ENCODE results near the gene NEK4. TPM values are rescaled to one million over a fixed set of nuclear protein-coding genes. Genes with fewer than 3 reads are reported as not detected.

The NEK4 gene
- total and polyA plus RNA-seq, 2 of the 13 experiments (the other 11 are each of a cell fraction or from before 2014, with no cell fraction given): 16.5 to 38.0 TPM

- TF ChIP-seq, protein P1, sequence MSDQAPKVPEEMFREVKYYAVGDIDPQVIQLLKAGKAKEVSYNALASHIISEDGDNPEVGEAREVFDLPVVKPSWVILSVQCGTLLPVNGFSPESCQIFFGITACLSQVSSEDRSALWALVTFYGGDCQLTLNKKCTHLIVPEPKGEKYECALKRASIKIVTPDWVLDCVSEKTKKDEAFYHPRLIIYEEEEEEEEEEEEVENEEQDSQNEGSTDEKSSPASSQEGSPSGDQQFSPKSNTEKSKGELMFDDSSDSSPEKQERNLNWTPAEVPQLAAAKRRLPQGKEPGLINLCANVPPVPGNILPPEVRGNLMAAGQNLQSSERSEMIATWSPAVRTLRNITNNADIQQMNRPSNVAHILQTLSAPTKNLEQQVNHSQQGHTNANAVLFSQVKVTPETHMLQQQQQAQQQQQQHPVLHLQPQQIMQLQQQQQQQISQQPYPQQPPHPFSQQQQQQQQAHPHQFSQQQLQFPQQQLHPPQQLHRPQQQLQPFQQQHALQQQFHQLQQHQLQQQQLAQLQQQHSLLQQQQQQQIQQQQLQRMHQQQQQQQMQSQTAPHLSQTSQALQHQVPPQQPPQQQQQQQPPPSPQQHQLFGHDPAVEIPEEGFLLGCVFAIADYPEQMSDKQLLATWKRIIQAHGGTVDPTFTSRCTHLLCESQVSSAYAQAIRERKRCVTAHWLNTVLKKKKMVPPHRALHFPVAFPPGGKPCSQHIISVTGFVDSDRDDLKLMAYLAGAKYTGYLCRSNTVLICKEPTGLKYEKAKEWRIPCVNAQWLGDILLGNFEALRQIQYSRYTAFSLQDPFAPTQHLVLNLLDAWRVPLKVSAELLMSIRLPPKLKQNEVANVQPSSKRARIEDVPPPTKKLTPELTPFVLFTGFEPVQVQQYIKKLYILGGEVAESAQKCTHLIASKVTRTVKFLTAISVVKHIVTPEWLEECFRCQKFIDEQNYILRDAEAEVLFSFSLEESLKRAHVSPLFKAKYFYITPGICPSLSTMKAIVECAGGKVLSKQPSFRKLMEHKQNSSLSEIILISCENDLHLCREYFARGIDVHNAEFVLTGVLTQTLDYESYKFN (CRISPR knock-in tag; conservative IDR thresholded peaks at IDR 0.05): no peak
- no peak for TF ChIP-seq ZNF382 (CRISPR knock-in tag; IDR thresholded peaks at IDR 0.05; ENCODE audit: borderline replicate concordance)
- no peak for TF ChIP-seq ELK4 (CRISPR knock-in tag; IDR thresholded peaks at IDR 0.05; ENCODE audit: borderline replicate concordance)
- peak; percentile 69; the same call in 1 of the 2 replicates for TF ChIP-seq ZNF709 (CRISPR knock-in tag; IDR thresholded peaks at IDR 0.05)
- TF ChIP-seq ZNF768 (CRISPR knock-in tag; IDR thresholded peaks at IDR 0.05): no peak; the same call in none of the 2 replicates
- no peak for TF ChIP-seq NR3C1 (CRISPR knock-in tag; IDR thresholded peaks at IDR 0.05)
- peak; percentile 68; the same call in 1 of the 2 replicates for TF ChIP-seq ZNF557 (CRISPR knock-in tag; IDR thresholded peaks at IDR 0.05)
- 0 out of 2 replicates have a peak, but pooled peaks have one; percentile 15 for TF ChIP-seq KDM6A (CRISPR knock-in tag; IDR thresholded peaks at IDR 0.05; ENCODE audit: low read depth)
- peak; percentile 27; the same call in 1 of the 2 replicates for TF ChIP-seq RAD21 (CRISPR knock-in tag; IDR thresholded peaks at IDR 0.05)
- TF ChIP-seq ZNF232 (CRISPR knock-in tag; IDR thresholded peaks at IDR 0.05; ENCODE audit: borderline replicate concordance): peak; percentile 87; the same call in 1 of the 2 replicates
- TF ChIP-seq MYNN (CRISPR knock-in tag; IDR thresholded peaks at IDR 0.05; ENCODE audit: low read depth): no peak
- peak; percentile 68; the same call in 1 of the 2 replicates for TF ChIP-seq ZNF331 (CRISPR knock-in tag; IDR thresholded peaks at IDR 0.05)
- TF ChIP-seq SOX5 (CRISPR knock-in tag; IDR thresholded peaks at IDR 0.05; ENCODE audit: borderline replicate concordance): peak; percentile 66
- TF ChIP-seq ZSCAN21 (CRISPR knock-in tag; IDR thresholded peaks at IDR 0.05; ENCODE audit: borderline replicate concordance): peak; percentile 93
- TF ChIP-seq, protein P2, sequence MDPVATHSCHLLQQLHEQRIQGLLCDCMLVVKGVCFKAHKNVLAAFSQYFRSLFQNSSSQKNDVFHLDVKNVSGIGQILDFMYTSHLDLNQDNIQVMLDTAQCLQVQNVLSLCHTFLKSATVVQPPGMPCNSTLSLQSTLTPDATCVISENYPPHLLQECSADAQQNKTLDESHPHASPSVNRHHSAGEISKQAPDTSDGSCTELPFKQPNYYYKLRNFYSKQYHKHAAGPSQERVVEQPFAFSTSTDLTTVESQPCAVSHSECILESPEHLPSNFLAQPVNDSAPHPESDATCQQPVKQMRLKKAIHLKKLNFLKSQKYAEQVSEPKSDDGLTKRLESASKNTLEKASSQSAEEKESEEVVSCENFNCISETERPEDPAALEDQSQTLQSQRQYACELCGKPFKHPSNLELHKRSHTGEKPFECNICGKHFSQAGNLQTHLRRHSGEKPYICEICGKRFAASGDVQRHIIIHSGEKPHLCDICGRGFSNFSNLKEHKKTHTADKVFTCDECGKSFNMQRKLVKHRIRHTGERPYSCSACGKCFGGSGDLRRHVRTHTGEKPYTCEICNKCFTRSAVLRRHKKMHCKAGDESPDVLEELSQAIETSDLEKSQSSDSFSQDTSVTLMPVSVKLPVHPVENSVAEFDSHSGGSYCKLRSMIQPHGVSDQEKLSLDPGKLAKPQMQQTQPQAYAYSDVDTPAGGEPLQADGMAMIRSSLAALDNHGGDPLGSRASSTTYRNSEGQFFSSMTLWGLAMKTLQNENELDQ (CRISPR knock-in tag; IDR thresholded peaks at IDR 0.05; ENCODE audit: borderline replicate concordance): no peak
- peak; percentile 96 for TF ChIP-seq KDM2A (CRISPR knock-in tag; IDR thresholded peaks at IDR 0.05; ENCODE audit: borderline replicate concordance, low read depth)
- TF ChIP-seq POLR2AphosphoS5 (IDR thresholded peaks at IDR 0.05; ENCODE audit: low read depth, low read length): peak; percentile 99
- TF ChIP-seq DNMT1 (CRISPR knock-in tag; IDR thresholded peaks at IDR 0.05): no peak; the same call in 1 of the 2 replicates
- no peak for TF ChIP-seq ZNF143 (CRISPR knock-in tag; IDR thresholded peaks at IDR 0.05)
- peak; percentile 66; the same call in 1 of the 2 replicates for TF ChIP-seq CBX5 (CRISPR knock-in tag; IDR thresholded peaks at IDR 0.05; ENCODE audit: borderline replicate concordance)
- TF ChIP-seq ZNF430 (CRISPR knock-in tag; IDR thresholded peaks at IDR 0.05): peak; percentile 97
These were observed 84.7 kb downstream of the NEK4 start, which contains the start of the genes GNL3 and PBRM1 (continued) for GRCh38 chr3:52685709-52686691.

Data from HepG2 (cell line).